Sigmoid colon (tissue), 7 donors: ENCODE results near the gene CERKL. TPM values are rescaled to one million over a fixed set of nuclear protein-coding genes. Genes with fewer than 3 reads are reported as not detected.

Experiments used
- DNase-seq: peaks from one replicate; pipeline ENCODE4 v3.0.0-alpha.2; 2019
- H3K27ac ChIP-seq, 4 donors: fragments of 200-600 bp; sonication (generic); one replicate each; pipeline ENCODE4 v1.5.1; 2016 to 2019; ENCODE audit warnings: mild to moderate bottlenecking in 1 of 4
- H3K27me3 ChIP-seq, 3 donors: fragments of 200-600 bp; sonication (generic); one replicate each; pipeline ENCODE4 v1.5.1; 2019; ENCODE audit warnings: mild to moderate bottlenecking in 1 of 3
- H3K36me3 ChIP-seq, 4 donors: fragments of 200-600 bp; sonication (generic); one replicate each; pipeline ENCODE4 v1.5.1; 2016 to 2019
- H3K4me1 ChIP-seq, 4 donors: fragments of 200-600 bp; sonication (generic); one replicate each; pipeline ENCODE4 v1.5.1; 2017 to 2019
- H3K4me3 ChIP-seq, 4 donors: fragments of 200-600 bp; sonication (generic); one replicate each; pipeline ENCODE4 v1.5.1; 2017 to 2019; ENCODE audit warnings: mild to moderate bottlenecking in 2 of 4, moderate library complexity in 1 of 4
- H3K9me3 ChIP-seq, 4 donors: fragments of 200-600 bp in 3 of 4; sonication (generic) in 3 of 4; one replicate each; pipeline versions ENCODE4 v1.5.1 to v1.6.1; 2013 to 2019
- EP300 ChIP-seq, 4 donors: sonication (generic); formaldehyde crosslinking; IDR thresholded peaks; one replicate each; pipeline ENCODE4 v1.6.1; 2017; ENCODE audit warnings: antibody characterized with exemption in 4 of 4
- POLR2A ChIP-seq, 2 donors: fragments of 450-650 bp; IDR thresholded peaks; one replicate each; pipeline ENCODE4 v1.6.1; 2016; ENCODE audit warnings: antibody characterized with exemption in 2 of 2, mild to moderate bottlenecking in 2 of 2, moderate library complexity in 2 of 2
- POLR2AphosphoS5 ChIP-seq, 4 donors: sonication (generic); formaldehyde crosslinking; IDR thresholded peaks; one replicate each; pipeline ENCODE4 v1.6.1; 2017; ENCODE audit warnings: antibody characterized with exemption in 4 of 4
- WGBS, 2 donors: extraction: QIAGEN DNeasy Blood & Tissue Kit; methylation state at CpG; one replicate each; pipeline ENCODE4 v1.1.7; 2013; 5-methylcytosine and 5-hydroxymethylcytosine counted together
- intact Hi-C: fragments of 100-400 bp; cut with DNase I; formaldehyde crosslinking; loops from one replicate; pipeline ENCODE4 v1.15.1; 2023
- polyA plus RNA-seq, 3 donors: library from polyadenylated mRNA; stranded (reverse); fragments of 200-250 nt; gene quantifications; one replicate each; pipeline ENCODE4 v1.2.3, GENCODE V29; 2013
- total RNA-seq, 4 donors: library from RNA; depleted of rRNA; stranded (reverse); fragments of >200 nt; gene quantifications; one replicate each; pipeline ENCODE4 v1.1.0, GENCODE V29; 2016
- TF ChIP-seq, protein P1 (sequence below), 4 experiments: fragments of 450-650 bp in 3 of 4; fragments of 200-600 bp in 1 of 4; IDR thresholded peaks; one replicate each; pipeline ENCODE4 v1.5.1; 2016 to 2019; ENCODE audit warnings: antibody characterized with exemption in 4 of 4, mild to moderate bottlenecking in 3 of 4, moderate library complexity in 2 of 4
- donor health status: healthy with polysubstance abuse.
- donor health status: Bipolar disorder and iron deficiency.
- donor health status: healthy.

CERKL gene
- total and polyA plus RNA-seq, 7 donors = 0.09 TPM; not detected in 6

DNA sequence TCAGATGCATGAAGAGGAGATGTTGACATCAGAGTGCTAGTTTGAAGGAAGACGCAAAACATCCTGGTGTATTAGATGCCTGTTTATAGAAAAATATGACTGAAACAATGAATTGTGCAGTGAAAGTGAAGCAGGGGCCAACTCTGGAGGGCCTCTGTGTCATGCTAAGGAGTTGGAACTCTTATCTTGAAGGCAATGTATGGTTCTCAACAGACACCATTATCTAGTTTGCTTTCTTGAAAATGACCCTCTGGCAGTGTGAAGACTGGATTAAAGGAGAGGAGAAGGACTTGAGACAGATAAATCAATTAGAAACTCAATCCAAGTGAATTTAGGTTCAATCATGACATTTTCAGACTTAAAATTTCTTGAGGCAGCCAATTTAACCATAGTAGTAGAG, 136.7 kb downstream of the CERKL start:
- Histone ChIP-seq H3K4me1 (no peaks in the 10 kb centered on the region), H3K4me3 (no peak overlapping the region), H3K27me3 (no peaks in the 10 kb centered on the region), H3K9me3 (no peaks in the 10 kb centered on the region), H3K36me3 (no peaks in the 10 kb centered on the region), H3K27ac (no peak overlapping the region)
- WGBS, 2 donors = 94% methylated on average over 1 of the region's 1 CpG
- no peak for TF ChIP-seq POLR2AphosphoS5 (IDR thresholded peaks at IDR 0.05)
- no peak for TF ChIP-seq EP300 (IDR thresholded peaks at IDR 0.05)
- TF ChIP-seq, protein P1, sequence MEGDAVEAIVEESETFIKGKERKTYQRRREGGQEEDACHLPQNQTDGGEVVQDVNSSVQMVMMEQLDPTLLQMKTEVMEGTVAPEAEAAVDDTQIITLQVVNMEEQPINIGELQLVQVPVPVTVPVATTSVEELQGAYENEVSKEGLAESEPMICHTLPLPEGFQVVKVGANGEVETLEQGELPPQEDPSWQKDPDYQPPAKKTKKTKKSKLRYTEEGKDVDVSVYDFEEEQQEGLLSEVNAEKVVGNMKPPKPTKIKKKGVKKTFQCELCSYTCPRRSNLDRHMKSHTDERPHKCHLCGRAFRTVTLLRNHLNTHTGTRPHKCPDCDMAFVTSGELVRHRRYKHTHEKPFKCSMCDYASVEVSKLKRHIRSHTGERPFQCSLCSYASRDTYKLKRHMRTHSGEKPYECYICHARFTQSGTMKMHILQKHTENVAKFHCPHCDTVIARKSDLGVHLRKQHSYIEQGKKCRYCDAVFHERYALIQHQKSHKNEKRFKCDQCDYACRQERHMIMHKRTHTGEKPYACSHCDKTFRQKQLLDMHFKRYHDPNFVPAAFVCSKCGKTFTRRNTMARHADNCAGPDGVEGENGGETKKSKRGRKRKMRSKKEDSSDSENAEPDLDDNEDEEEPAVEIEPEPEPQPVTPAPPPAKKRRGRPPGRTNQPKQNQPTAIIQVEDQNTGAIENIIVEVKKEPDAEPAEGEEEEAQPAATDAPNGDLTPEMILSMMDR (IDR thresholded peaks at IDR 0.05) = no peak
- no peak for TF ChIP-seq POLR2A (IDR thresholded peaks at IDR 0.05)
- intact Hi-C loops = no loop called here
- no peak for DNase-seq

DNA sequence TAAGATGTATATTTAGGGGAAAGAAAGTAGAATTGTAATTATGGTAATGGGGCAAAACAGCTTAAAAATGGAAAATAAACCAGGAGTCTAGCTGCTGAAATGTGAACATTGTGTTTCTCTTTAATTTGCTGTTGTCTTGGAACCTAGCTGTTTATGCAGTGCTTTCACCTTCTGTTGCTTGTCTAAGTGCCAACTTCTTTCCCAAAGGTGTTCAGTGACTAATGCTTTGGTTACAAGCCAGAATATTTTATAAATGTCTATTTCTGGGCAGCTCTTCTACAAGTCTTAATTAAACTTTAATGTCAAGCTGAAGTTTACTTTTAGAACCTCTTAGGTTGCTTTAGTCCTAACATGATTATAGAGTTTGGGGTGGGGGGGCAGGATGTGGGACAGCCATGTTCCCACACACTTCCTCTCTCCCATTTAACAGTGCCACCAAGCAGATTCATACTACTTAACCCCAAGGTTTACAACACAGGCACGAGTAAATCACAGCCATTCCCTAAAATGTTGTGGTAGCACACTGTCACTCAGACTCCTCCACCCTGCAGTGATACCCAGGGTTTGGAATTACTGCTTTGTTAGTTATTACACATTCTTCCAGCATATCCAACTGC, 139.1 kb downstream of the CERKL start:
- no peak overlapping the region for H3K4me3 ChIP-seq
- no peaks in the 10 kb centered on the region for H3K36me3 ChIP-seq
- DNase-seq = no peak
- 31 to 35% methylated on average over 1 of the region's 1 CpG for WGBS, 2 donors
- H3K27me3 ChIP-seq = no peaks in the 10 kb centered on the region
- no peak overlapping the region for H3K27ac ChIP-seq
- intact Hi-C loops = no loop called here
- TF ChIP-seq POLR2AphosphoS5 (IDR thresholded peaks at IDR 0.05) (no peak), POLR2A (IDR thresholded peaks at IDR 0.05) (no peak)
- H3K4me1 ChIP-seq = no peaks in the 10 kb centered on the region
- no peaks in the 10 kb centered on the region for H3K9me3 ChIP-seq

DNA sequence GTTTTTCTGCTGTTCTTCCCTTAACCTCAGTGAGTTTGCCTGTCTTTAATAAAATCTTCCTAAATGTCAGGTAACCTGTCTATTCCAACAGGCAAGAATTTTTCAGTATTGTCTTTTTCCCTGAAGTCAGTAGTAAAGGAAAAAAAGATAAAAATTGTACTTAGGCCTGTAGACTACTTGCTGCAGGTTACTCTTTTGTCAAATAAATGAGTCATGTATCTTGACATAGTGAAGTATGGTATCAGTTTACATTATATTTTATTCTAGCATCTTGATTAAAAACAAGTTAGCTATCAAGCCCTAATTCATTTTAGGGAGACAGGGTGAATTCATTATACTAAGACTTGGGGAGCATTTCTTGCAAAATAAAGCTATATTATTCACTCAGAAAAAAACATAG, 139.9 kb downstream of the CERKL start:
- DNase-seq = no peak
- H3K27me3 ChIP-seq = no peaks in the 10 kb centered on the region
- H3K36me3 ChIP-seq = no peaks in the 10 kb centered on the region
- no peak overlapping the region for H3K4me3 ChIP-seq
- H3K27ac ChIP-seq = no peak overlapping the region
- no peaks in the 10 kb centered on the region for H3K9me3 ChIP-seq
- TF ChIP-seq EP300 (IDR thresholded peaks at IDR 0.05) = no peak
- H3K4me1 ChIP-seq = no peaks in the 10 kb centered on the region
- intact Hi-C loops = no loop called here

DNA sequence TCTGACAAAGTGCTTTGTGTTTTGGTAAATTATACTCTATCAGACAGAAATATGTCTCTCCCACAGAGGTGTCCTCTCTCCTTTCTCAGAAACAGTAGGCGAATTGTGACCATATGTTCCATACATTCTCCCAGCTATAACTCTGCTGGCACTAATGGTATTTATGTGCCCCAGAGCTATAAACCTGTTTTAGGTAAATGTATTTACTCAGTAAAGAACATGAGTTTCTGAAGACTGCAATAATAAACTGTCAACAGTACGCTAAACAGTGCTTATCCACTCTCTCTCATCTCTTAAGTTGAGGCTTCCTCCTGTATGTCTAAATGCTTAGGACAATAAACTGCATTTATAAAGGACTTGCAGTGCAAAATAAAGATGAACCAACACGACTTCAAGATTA, 141.2 kb downstream of the CERKL start:
- no peak overlapping the region for H3K27ac ChIP-seq
- TF ChIP-seq POLR2AphosphoS5 (IDR thresholded peaks at IDR 0.05) (no peak), EP300 (IDR thresholded peaks at IDR 0.05) (no peak), POLR2A (IDR thresholded peaks at IDR 0.05) (no peak)
- TF ChIP-seq, protein P1 (IDR thresholded peaks at IDR 0.05) = no peak
- WGBS, 2 donors = 40 to 67% methylated on average over 3 of the region's 3 CpGs

DNA sequence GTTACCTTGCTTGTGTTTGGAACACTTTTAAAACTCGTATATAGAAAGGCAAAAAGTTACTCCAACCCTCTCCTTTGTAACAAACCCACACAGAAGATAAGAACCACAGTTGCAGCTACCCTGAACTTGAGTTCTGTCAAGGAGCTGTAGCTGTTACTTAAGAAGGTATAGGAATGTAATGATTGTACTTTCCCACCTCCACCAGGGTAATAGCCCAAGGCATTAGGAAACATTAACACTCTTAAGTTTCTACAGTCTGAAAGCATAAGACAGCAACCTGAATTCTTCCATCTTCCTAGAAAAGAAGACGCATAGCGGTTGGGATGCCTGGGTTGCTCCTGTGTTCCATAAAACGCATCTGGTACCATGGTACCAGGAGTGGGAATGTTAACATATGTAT, 156.7 kb downstream of the CERKL start:
- DNase-seq = no peak
- Histone ChIP-seq H3K27me3 (no peaks in the 10 kb centered on the region), H3K4me1 (no peaks in the 10 kb centered on the region), H3K9me3 (no peaks in the 10 kb centered on the region), H3K27ac (no peak overlapping the region), H3K4me3 (no peak overlapping the region), H3K36me3 (no peaks in the 10 kb centered on the region)
- intact Hi-C loops = no loop called here
- 87 to 93% methylated on average over 4 of the region's 4 CpGs for WGBS, 2 donors
- TF ChIP-seq EP300 (IDR thresholded peaks at IDR 0.05) (no peak), POLR2AphosphoS5 (IDR thresholded peaks at IDR 0.05) (no peak), POLR2A (IDR thresholded peaks at IDR 0.05) (no peak)
- TF ChIP-seq, protein P1 (IDR thresholded peaks at IDR 0.05) = no peak

More for the DNA sequence above, 141.2 kb downstream of the CERKL start:
- Histone ChIP-seq H3K36me3 (no peaks in the 10 kb centered on the region), H3K4me3 (no peak overlapping the region), H3K4me1 (no peaks in the 10 kb centered on the region), H3K27me3 (no peaks in the 10 kb centered on the region), H3K9me3 (no peaks in the 10 kb centered on the region)
- DNase-seq = no peak
- intact Hi-C loops = no loop called here

DNA sequence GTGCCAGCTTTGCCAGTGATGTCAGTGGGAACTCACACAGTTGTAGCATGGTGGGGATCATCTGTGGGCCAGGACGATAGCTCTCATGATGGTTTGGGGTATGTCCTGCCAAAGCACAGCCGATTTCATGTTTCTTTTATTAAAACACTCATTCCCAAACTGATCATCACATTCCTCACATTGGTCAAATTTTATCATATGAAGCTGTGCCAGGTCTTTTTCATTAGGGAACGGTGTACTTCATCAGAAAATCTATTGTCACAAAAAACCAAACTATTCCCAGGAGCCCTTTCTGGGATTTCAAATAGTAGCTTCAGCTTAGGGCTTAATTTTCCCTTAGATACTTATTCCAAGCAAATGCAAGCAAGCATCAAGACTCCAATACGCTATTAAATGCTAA, 157.7 kb downstream of the CERKL start:
- Histone ChIP-seq H3K27me3 (no peaks in the 10 kb centered on the region), H3K9me3 (no peaks in the 10 kb centered on the region), H3K27ac (no peak overlapping the region), H3K36me3 (no peaks in the 10 kb centered on the region), H3K4me1 (no peaks in the 10 kb centered on the region), H3K4me3 (no peak overlapping the region)
- WGBS, 2 donors = 82 to 91% methylated on average over 4 of the region's 4 CpGs
- no peak for DNase-seq
- intact Hi-C loops = no loop called here
- TF ChIP-seq, protein P1 (IDR thresholded peaks at IDR 0.05) = no peak
- no peak for TF ChIP-seq EP300 (IDR thresholded peaks at IDR 0.05)
- TF ChIP-seq POLR2A (IDR thresholded peaks at IDR 0.05) = no peak
- TF ChIP-seq POLR2AphosphoS5 (IDR thresholded peaks at IDR 0.05) = no peak
